GM04503 (cell line): ENCODE results near the gene FAM20C.
A peak's percentile ranks its signal among the peaks of the same experiment; 100 is the strongest.
"Not testable (repeated sequence)": the region's sequence is repeated elsewhere in the genome, so short reads cannot be mapped to it uniquely, and the experiment has no call there.

ENCODE experiments used
- DNase-seq: peaks from one replicate; pipeline ENCODE4 v3.0.0-alpha.2; 2012; ENCODE audit warnings: low read depth

The FAM20C gene

DNA sequence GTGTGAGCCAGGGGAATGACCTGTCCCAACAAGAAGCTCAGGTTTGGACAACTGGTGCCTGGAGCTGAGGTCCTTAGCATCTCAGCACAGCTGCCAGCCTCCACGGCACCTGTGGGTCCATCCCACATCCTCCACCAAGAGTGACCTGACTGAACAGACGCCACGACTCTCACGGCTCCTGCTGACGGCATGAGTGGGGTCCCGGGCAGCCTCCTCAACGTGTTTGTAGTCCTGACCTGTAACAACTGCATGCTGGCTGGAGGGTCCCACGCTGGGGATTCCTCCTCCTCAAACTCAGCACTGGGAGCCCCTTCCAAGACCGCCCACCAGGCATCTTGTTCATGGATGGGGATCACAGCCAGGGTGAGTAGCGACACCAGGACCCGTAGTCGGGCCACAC, 36.2 kb downstream of the FAM20C start:
- DNase-seq, result no peak

DNA sequence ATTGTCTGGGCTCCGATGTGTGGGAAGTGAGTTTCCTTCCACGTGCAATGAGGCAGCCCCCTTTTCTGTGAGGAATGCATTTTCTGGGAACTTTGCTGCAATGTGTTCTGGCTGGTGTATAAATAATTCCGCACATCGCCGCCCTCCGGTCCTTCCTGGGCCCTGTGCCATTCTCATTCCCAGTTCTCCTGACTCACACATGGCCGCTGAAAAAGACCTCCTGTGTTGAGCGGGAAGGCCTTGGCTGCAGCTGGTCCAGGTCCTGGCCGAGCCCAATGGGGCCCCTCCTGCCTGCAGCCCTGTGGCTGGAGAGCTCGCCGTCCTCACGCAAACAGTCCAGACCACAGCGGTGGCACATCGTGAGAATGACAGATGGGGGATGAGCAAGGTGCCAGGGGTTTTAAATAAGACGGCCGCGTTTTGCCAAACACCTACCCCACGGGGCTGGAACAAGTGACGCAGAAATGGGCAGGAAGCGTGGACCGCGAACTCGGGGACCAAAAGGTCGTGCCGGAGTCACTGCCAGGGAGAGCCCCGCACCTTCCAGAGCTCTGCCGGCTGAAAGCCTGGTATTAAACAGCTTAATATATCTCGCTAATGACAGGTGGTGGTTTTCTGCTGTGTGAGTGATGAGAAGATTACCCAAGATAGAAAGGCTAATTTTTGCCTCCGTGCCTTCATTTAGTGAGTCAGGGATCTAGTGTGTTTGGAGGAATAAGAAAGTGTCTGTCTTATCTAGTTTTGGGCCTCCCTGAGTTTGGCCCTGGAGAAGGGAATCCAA, 37.0 kb downstream of the FAM20C start:
- peak; percentile 83 for DNase-seq

DNA sequence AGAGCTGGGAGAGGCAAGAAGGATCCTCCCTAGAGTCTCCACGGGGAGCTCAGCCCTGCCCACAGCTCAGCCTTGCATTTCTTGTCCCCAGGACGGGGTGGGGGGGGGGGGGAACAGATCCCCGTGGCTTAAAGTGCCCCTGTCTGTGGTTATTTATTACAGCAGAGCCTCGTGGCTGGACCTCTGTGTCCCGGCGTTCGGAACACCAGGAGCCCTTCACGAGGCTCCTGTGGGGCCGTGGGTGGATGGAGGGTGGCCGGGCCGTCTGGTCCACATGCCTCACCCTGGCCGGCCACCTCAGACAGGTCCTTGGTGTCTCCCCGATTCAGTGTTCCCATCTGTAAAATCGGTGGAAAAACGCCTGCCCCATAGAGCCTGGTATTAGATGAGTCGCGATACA, 37.9 kb downstream of the FAM20C start:
- no peak for DNase-seq

DNA sequence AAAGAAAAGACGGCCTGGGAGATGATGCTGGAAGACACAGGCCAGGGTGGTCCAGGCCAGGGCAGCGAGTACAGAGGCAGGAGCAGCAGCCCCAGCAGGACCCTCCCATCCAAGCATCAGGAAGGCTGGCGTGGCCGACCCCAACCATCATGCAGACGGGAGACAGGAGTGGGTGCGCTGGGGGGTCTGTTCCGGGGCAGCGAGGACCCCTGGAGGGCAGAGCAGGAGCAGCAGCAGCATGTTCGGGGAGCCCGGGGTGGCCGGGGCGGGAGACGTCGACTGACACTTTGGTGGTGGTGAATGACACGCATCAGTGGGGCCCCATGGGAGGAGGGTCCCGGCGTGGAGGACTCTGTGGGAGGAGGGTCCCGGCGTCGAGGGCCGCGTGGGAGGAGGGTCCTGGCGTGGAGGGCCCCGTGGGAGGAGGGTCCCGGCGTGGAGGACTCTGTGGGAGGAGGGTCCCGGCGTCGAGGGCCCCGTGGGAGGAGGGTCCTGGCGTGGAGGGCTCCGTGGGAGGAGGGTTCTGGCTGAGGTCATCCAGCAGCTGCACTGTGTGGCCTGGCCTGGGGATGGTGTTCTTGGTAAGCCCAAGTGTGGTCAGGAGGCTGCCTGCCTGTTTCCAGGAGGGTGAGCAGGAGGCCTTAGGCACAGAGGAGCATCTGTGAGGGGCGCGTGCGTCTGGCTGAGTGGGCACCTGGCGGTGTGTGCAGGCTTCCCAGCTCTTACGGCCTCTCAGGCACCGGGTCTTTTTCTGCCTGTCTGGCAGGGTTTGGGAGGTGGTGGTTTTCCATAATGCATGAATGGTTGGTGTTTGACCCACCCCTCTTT, 38.9 kb downstream of the FAM20C start:
- no peak for DNase-seq

DNA sequence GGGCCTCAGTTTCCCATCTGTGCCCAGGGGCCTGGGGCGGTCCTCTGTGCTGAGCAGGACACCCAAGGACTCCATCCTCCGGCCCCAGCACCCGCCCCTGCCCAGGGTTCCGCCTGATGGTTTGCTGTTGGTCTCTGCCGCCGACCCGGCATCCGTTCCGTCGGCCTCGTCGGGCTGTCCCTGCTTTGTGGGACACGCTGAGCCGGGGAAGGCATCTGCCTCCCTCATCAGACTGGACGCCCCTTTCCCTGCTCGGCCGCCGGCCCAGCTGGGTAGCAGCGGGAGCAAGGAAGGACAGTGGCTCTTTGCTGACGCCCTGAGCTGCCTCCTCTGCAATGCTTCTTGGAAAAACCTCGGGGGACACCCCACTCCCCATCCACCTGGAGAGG, 39.5 kb downstream of the FAM20C start:
- DNase-seq, result no peak

DNA sequence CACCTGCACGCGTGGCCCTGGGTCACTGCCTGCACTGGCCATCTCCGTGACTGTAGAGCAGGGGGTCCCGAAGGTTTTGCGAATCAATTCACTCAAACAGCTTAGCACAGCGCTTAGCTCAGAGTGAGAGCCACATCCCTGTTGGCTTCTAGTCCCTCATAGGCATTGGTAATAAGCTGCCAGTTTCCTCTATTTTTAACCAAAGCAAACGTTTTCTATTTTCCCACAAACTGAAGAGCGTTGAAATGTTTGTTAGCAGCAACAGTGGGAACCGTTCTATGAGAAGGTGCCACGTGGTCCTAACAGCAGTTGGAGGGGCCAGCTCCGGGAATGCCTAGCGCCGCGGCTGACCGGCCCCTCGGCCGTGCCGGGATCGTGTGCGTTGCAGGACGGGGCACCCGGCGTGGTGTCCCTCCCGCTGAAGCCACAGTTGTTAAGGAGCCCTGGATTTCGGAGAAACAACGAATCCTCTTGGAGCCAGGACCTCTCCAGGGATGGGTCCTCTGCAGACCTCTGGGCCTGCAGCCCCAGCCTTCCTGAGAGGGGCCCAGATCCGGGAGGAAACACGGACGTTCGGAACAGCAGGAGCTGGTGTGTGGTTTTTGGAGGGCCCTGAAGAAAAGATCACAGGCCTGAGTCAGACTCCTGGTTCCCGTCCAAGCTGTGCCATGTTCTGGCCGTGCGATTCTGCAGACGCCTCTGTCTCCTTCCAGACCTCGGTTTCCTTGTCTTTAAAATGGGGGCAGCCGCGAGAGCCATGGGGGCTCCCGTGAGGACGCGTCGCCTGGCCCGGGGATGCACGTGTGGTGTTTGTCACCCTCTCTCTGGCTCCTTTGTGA, 40.3 kb downstream of the FAM20C start:
- DNase-seq, result peak; percentile 46

DNA sequence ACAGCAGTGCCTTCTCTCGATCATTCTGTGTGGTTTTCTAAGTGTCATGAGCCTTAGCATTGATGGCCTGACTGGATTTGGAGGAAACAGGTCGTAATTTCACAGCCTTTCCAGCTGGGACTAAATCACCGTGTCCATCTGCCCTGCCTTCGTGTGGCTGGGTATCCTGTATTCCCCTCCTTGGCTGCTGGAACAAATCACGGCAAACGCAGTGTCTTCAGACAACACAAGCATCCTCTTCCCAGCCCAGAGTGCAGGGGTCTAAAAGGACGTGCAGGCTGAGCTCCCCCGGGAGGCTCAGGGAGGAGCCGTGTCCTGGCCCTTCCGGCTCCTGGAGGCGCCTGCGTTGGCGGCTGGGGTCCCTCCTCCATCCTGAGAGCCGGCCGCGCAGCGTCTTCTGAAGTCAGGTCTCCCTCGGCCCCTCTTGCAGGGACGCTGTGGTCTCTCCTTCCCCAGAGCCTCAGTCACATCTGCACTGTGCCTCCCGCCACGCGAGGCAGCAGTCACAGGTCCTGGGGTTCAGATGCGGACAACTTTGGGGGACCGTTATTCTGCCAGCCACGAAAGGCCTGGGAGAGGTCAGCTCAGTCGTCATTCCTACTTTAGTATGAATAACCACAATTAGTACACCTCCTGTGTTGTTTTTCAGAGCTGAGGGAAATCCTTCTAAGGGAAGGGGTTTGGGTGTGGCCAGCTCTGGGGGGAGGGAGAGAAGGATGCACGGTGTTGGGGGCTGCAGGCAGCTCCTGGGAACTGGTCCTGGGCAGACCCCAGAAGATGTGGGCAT, 41.1 kb downstream of the FAM20C start:
- no peak for DNase-seq

DNA sequence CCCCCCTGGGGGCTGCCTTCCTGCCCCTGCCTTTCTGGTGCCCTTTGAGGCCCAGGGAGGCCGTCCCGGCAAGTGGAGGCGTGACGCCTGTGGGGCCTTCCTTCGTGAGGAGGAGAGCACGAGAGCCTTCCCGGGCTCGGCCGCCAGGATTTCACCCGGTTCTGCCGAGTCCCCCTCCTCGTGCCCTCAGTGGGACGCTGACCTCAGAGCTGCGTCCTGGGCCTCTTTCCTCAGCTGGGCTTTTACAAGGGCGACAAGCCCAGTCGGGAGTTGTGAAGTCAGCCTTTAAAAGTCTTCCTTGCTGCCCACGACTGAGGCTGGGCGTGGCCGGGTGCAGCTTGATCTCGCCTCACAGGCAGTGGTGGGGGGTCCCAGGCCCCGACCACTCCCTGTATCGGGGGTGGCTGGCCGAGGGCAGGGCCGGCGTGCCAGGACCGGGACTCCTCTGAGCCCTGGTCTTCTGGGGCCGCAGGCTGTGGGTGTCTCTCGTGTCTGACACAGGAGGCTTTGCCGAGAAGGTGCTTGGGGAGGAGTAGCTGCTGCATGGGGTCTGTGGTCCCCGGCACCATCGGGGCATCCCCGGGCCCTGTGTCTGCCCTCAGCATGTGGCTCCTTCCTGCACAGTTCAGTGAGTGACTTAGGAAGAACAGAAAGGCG, 41.8 kb downstream of the FAM20C start:
- no peak for DNase-seq

DNA sequence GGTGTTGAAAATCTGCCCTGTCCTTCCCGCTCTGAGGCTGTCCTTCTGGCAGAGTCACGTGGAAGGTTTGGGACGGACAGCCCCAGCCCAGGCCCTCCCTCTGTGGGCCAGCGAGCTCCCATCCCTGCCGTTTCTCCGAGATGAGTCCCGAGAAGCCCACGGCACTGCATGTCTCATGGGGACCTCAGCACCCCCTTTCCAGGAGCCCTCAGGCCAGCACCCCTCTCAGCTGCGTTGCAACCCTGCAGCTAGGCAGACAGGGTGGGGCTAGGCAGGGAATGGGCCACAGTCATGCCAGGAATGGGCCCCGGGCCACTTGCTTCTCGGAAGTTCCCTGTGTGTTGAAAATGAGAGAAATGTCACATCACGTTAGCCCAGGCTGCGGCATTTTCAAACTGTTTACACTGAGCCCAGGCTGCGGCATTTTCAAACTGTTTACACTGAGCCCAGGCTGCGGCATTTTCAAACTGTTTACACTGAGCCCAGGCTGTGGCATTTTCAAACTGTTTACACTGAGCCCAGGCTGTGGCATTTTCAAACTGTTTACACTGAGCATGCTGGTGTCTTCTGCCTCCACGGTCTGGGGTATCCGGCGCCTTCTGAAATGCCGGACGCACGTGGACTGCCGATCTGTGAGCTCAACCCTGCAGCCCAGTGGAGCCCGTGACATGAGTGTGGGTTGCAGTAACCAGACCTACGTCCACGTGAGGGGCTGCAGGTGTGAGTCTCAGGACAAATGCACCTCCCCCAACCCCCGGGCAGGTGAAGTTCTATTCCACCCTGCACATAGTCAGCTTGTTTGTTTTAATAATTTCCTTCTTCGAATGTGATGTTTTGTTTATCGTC, 42.6 kb downstream of the FAM20C start:
- no peak for DNase-seq

DNA sequence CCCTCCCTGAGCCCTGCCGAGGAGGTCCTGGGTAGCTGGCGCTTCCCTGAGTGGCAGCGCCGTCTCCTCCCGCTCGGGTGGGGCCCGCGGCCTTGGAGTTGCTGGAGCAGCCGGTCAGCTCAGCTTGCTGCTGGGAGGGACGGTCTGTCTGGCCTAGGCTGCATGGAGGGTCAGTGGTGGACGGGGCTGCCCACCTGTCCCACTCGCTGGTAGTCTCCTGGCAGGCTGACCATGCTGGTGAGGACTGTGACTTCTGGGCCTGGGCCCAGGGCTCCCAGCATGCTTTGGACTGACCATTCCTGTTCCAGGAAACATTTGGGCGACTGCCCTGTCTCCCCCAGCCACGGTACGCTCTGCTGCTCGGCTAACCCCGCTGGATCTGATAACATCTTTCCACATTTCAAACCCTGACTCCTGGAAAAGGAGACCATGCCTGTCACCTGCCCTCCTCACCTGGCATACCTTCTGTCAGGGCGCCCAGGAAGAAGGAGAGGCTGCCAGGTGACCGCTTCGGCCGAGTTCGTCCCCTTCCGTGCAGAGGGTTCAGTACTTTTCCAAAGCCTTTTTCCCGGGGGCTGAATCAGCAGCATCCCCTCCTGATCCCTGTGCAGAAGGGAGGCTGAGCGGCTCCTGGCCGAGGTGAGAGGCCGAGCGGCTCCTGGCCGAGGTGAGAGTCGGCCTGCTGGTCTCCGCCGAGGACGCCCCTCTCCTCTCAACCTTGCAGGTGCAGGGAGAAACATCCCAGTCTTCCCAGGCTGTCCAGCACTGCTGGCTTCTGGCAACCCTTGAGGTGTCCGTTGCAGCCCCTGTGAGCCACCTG, 43.4 kb downstream of the FAM20C start:
- DNase-seq, result no peak

DNA sequence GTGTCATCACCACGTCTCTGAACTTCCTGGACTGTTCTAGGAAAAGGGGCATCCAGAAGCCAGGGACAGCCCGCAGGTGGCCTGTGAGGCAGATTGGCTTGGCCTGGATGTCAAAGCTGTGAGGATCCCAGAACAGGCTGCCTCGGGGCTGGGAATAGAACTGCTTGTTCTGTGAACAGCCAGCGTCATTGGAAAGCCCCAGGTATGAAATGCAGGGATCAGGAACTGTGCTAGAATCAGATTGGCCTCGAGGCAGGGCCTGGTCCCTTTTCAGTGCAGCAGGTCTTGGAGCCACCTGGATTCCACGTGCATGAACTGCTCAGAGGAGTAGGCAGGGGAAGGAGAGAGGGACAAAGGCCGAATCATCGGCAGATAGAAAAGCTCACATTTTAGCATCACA, 44.6 kb downstream of the FAM20C start:
- DNase-seq, result no peak

DNA sequence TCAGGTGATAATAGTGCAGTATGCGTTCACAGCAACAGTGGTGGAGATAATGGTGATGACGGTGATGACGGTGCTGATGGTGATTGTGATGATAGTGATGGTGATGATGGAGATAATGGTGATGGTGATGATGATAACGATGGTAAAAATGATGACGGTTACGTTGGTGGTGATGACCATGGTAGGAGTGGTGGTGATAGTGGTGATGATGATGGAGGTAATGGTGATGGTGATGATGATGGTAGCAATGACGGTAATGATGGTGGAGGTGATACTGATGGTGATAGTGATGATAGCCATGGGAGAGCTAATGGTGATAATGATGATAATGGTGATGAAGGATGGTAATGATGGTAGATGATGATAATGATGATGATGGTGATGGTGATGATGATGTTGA, 45.0 kb downstream of the FAM20C start:
- DNase-seq, result no peak

DNA sequence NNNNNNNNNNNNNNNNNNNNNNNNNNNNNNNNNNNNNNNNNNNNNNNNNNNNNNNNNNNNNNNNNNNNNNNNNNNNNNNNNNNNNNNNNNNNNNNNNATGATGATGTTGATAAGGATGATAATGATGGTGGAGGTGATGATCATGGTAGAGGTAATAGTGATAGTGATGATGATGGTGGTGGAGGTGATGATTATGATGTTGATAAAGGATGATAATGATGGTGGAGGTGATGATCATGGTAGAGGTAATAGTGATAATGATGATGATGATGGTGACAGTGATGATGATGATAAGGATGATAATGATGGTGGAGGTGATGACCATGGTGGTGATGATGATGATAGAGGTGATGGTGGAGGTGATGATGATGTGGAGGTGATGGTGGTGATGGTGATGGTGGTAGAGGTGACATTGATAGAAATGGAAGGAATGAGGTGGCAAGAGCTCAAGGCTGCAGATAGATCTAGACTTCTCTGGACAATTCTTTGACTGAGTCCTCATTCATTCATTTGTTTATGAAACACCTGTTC, 47.8 kb downstream of the FAM20C start:
- no peak for DNase-seq

DNA sequence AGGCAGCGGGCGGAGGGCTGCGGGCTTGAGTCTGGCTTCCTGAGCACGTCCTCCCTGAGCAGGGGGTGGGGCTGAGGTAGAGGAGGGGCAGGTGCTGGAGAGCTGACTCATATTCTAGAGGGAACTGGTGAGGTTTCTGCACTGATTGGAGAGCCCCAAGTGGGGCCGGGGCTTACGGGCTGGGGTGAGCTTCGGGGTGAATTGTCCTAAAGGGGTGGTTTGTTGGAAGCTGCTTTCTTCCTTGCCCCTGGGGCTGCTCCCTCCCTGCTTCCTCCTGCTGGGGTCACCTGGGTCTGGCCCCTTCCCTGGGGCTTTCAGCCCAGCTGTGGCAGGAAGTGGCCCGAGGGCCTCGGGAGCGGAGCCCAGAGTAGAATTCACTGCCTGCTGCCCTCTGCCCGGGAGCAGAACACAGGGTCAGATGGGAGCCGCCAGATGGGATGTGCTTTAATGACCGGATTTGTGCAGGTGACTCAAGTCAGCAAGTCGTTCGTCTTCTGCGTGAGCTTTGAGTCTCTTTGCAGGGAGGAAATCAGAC, 48.6 kb downstream of the FAM20C start:
- DNase-seq, result no peak

DNA sequence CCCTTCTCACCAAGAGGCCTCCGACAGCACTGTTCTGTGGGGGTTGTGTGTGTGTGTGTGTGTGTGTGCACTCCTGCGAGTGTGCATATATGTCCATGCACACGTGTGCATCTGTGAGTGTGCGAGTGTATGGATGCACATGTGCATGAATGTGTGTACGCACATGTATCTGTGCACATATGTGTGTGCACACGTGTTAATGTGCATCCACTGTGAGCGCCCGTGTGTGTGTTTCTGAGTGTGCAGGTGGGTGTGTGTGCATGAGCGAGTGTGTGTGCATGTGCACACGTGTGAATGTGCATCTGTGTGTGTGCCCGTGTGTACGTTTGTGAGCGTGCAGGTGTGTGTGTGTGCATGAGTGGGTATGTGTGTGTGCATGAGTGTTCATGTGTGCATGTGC, 49.1 kb downstream of the FAM20C start:
- no peak for DNase-seq

DNA sequence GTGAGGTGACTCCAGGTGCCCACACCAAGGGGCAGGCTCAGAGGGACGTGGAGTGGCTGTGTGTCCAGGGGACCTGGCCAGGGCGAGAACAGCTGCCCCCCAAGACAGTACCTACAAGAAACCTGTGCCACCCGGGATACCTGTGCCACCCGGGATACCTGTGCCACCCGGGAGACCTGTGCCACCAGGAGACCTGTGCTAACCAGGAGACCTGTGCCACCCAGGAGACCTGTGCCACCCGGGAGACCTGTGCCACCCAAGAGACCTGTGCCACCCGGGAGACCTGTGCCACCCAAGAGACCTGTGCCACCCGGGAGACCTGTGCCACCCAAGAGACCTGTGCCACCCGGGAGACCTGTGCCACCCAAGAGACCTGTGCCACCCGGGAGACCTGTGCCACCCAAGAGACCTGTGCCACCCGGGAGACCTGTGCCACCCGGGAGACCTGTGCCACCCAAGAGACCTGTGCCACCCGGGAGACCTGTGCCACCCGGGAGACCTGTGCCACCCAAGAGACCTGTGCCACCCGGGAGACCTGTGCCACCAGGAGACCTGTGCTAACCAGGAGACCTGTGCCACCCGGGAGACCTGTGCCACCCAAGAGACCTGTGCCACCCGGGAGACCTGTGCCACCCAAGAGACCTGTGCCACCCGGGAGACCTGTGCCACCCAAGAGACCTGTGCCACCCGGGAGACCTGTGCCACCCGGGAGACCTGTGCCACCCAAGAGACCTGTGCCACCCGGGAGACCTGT, 50.6 kb downstream of the FAM20C start:
- DNase-seq, result not testable (repeated sequence)

DNA sequence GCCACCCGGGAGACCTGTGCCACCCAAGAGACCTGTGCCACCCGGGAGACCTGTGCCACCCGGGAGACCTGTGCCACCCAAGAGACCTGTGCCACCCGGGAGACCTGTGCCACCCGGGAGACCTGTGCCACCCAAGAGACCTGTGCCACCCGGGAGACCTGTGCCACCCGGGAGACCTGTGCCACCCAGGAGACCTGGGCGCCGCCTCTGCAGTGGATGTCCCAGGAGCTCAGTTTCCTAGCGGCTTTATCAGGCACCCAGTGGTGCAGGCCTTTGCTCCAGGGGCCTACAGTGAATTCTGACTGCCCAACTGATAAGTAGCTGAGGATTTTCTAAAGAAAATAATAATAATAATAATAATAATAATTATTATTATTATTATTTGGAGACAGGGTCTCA, 51.2 kb downstream of the FAM20C start:
- DNase-seq, result not testable (repeated sequence)

DNA sequence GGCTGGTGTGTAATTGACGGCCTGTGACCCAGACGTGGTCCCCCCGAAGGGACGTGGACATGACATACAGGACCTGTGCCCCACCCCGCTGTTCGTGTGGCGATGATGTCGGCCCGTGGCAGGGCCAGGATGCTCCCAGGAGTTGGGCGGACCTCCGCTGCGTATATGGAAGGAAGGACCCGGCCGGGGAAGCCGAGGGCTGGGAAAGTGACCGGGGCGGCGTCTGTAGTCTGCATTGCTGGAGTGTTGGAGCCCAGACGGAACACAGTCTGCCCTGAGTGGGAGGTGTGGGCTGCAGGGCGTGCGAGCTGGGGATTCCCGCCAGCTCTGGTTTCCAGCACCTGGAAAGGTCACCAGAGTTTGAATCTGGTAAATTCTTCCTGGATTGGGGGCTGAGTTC, 52.6 kb downstream of the FAM20C start:
- DNase-seq, result no peak
